GM18909 (cell line): ENCODE results near the gene COX6B1.
"Not testable (repeated sequence)": the region's sequence is repeated elsewhere in the genome, so short reads cannot be mapped to it uniquely, and the experiment has no call there.

Experiments used
- ATAC-seq: cut with Tn5 transposase; IDR thresholded peaks from one replicate; pipeline ENCODE4 v1.9.1; 2021; ENCODE audit warnings: mild to moderate bottlenecking; ENCODE audit not compliant: unreplicated experiment, poor library complexity

The COX6B1 gene

DNA sequence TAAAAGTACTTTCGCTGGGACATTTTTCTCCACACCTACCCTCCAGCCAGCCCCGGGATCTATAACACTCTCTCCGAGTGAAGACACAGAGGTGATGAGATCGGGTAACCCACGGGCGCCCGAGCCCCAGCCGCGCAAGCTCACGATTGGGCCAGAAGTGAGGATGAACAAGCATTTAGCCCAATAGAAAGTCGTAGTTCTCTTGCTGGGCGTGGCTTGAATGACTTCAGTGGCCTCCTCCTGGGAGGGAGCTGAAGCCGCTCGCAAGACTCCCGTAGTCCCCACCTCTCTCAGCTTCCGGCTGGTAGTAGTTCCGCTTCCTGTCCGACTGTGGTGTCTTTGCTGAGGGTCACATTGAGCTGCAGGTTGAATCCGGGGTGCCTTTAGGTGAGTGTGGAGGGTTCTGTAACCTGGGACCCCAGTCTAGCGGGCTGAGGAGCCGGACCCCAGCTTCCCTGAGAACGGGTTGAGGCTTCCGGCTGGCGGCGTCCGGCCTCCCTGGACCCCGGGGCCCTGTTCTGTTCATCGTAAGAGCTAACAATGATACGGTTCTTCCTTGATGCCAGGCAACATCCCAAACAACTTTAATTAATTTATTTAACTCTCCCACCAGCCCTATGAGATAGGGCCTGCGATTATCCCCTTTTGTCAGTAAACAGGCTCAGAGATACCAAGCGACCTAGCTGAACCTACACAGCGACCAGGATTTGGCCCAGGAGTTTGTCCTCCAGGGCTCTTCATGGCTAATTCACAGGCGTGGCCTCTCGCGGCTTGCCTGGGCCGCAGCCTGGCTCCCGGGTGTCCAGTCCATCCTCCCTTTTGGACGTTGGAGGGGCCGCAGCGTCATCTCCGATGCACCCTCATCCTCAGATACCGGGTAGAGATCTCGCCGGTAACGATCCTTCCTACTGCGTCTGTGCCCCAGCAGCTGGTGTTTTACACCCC is at the start of gene COX6B1:
COX6B1 (plus strand) TSS at position 307 of the 945 bp plus-strand sequence. CDS start 2,921 bp downstream, outside the sequence.
- peak; percentile 60 for ATAC-seq

DNA sequence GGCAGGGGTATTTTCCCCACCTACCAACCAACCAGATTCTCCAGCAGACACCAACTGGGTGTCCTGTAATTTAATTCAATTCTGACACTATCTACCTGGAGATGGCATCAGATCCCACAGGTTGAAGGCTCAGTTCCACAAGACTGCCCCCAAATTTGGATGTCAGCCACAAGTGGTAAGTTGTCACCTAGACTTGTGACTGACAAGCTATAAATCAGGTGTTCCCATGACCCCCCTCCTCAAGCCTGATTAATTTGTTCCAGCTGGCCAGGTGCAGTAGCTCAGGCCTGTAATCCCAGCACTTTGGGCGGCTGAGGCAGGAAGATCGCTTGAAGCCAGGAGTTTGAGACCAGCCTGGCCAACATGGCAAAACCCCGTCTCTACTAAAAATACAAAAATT is 46.2 kb upstream of the COX6B1 start:
- ATAC-seq: no peak

DNA sequence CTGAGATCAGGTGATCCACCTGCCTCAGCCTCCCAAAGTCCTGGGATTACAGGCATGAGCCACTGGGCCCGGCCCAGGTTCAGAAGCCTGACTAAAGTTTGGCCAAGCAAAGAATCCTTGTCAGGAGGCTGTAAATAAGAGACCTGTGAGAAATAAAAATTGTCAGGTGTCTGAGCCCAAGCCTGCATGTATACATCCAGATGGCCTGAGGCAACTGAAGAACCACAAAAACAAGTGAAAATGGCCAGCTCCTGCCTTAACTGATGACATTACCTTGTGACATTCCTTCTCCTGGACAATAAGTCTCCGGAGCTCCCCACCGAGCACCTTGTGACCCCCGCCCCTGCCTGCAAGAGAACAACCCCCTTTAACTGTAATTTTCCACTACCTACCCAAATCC is 43.7 kb upstream of the COX6B1 start:
- not testable (repeated sequence) for ATAC-seq

GRCh38 chr19:35607170-35607569 is 41.0 kb upstream of the COX6B1 start:
- ATAC-seq: not testable (repeated sequence)

DNA sequence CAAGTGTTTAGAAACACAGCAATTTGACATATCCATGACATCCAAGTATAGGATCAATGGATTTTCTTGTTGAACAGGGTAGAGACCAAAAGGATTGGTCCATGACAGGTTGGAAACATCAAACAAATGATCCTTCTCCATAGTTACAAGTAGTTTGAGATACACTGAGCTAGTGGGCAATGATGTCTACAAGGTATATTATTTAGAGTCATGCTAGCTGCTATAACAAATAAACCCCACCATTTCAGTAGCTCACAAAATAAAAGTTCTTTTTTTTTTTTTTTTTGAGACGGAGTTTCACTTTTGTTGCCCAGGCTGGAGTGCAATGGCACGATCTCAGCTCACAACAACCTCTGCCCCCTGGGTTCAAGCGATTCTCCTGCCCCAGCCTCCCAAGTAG is 40.5 kb upstream of the COX6B1 start:
- ATAC-seq: no peak

GRCh38 chr19:35608251-35608650 is 39.9 kb upstream of the COX6B1 start:
- no peak for ATAC-seq

DNA sequence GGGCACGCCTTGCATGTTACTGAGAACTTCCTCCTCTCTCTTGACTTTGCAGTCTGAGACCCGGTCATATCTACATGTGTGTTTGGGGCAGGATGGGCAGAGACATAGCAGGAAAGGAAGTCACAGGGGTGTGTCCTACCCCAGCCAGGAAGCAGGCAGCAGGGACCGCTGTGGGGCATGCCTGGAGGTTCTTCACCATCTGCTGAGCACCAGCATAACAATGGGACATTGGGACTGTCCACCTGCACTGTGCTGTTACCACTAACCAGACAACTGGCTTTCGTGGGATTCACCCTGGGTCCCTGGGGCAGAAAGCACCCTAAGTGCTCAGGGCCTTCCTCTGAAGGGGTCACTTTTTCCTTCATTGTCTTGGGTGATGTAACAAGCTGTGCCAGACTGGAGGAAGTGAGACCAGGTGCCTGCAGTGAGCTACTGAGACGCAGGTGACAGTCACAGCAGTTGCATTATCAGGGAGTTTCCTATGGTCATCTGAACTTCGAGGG is 38.2 kb upstream of the COX6B1 start:
- ATAC-seq: peak; percentile 38

- ATAC-seq: no peak
These were observed 35.9 kb upstream of the COX6B1 start for GRCh38 chr19:35612224-35612558.

- ATAC-seq: peak; percentile 85
These were observed 35.4 kb upstream of the COX6B1 start, which contains the start of gene HAUS5 for GRCh38 chr19:35612559-35613321. Gene HAUS5 (plus strand): TSS chr19:35612735. CDS start chr19:35612795, 60 bp downstream.

DNA sequence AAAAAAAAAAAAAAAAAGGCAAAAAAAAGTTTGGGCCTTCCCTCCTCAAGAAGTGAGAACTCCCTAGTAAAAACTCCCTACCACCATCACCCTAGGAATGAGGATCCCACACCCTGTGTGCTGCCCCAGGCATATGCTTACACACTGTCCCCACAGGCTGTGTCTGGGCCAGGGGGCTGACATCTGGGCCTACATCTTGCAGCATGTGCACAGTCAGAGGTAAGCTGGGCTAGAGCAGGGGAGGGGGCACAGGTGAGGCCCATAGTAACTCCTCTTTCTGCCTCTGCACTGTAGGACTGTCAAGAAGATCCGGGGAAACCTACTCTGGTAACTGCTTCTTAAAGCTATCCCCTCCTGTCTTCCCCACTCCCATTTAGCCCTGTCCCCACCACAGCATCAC is 34.5 kb upstream of the COX6B1 start:
- no peak for ATAC-seq

DNA sequence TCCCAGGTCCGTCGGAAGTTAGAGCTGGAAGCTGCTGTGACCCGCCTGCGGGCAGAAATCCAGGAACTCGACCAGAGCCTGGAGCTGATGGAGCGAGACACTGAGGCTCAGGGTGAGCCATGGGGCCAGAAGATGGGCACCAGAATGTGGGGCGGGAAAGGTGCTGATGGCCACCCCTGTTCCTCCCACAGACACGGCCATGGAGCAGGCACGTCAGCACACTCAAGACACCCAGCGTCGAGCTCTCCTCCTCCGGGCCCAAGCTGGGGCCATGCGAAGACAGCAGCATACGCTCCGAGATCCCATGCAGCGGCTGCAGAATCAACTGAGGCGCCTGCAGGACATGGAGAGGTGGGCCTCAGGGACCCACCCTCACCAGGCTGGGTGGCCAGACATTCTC is 33.1 kb upstream of the COX6B1 start:
- no peak for ATAC-seq

- no peak for ATAC-seq
These were observed 29.3 kb upstream of the COX6B1 start for GRCh38 chr19:35618857-35619256.

- ATAC-seq: no peak
These were observed 28.7 kb upstream of the COX6B1 start for GRCh38 chr19:35619290-35619923.

GRCh38 chr19:35620001-35620400 is 28.1 kb upstream of the COX6B1 start:
- no peak for ATAC-seq

DNA sequence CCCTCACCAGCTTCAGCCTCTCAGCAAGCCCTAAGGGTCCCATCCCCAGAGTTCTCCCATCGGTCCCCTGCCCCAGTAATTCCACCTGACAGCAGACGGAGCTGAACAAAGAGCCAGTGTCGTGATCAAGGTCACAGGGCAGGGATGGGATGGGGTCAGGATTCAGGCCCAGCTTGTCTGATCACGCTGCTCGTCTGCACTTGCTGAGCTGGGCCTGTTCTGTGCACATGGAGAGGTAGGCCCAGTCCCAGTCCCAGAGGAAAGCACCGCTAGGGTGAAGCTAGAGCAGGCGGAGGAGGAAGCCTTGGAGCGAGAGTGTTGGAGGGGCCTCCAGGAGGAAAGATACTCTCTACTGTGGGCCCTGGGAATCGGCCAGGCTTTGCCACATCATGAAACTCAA is 26.4 kb upstream of the COX6B1 start:
- ATAC-seq: no peak

DNA sequence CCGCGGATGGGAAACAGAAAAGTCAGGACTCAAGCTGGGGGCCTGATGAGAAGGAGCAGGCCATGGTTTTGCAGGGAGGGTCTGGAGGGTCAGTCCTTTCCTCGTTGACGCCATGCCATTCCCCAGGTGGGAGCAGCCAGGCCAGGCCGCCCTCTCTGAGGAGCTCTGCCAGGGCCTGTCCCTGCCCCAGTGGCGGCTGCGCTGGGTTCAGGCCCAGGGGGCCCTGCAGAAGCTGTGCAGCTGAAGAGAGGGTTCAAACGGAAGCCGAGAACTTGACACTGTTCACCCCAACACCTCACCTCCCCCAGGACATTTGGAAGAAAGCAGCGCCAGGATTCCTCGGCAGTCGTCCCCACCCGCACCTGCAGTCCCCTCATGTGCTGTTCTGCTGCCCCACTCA is 25.4 kb upstream of the COX6B1 start:
- no peak for ATAC-seq

DNA sequence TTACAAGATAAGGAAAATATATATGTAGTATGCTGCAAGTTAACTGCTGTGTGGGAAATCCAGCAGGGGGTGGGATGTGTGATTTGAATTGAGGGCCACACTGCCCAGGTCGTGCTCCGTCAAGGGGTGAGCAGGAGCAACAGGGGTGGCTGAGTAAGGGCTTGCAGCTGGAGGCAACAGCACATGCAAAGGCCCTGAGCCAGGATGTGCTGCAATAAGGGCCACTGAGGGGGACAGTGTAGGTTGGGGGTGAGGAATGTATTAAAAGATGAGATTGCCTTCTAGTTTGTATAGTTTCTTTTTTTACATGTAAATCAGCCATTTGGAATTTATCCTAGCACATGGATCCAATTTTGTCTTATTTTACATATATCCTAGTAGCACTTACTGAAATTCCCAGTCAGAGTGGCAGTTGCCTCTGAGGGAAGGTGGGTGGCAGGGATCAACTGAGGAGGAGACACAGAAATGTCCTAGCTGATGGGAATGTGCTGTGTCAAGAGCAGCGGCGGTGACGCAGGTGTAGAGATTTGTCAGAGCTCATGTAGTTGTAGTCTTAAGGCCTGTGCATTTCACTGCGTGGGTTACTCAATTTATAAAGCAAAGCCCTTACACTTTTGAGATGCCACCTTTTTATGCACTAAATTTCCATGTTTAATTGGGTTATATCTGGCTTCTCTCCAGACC is 24.7 kb upstream of the COX6B1 start:
- ATAC-seq: no peak

DNA sequence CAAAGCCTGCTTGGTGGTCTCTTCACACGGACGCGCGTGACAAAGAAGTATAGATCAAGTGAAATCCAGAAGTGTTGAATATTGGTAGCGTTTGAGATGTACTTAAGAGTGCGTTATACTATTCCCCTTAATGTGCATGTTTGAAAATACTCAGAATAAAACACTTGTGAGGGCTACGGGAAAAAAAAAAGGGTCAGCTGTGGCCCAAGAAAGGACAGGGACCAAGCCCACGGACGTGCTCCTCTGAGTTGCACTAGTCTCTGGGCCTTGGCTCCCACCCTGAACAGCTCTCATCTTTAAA is 19.9 kb upstream of the COX6B1 start:
- ATAC-seq: no peak

DNA sequence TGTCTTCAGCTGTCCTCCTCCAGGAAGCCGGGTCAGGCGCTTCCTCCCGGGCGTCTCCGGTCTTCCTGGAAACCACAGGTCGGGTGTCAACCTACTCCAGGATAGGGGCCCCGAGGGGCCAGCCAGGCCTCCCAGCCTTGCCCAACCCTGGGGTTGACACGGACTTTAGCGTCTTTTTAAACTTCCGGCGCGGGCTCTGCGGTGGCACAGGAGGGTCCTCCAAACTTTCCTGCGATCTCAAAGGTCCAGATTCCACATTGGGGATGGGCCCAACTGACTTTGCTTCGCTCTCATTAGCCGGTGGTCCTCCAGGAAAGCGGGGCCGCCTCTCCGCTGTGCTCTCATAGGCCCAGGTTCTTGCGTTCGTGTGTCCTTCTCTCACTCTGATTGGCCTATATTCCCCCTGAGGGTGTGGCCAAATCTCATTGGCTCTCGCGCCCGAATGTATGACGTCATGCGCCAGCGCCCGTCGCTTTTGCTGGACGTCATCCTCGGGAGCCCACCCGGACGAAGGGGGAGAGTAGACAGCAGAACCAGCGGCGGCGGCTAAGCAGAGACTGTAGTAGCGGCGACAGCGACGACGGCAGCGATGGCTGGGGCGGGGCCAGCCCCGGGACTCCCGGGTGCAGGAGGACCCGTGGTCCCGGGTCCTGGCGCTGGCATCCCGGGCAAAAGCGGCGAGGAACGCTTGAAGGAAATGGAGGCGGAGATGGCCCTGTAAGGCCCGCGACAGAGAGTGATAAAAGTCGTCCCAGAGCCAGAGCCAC is 19.4 kb upstream of the COX6B1 start, which contains the start of gene RBM42:
RBM42 (plus strand) TSS at position 472 of the 767 bp plus-strand sequence; CDS start at position 590, 118 bp downstream.
- peak; percentile 93 for ATAC-seq

DNA sequence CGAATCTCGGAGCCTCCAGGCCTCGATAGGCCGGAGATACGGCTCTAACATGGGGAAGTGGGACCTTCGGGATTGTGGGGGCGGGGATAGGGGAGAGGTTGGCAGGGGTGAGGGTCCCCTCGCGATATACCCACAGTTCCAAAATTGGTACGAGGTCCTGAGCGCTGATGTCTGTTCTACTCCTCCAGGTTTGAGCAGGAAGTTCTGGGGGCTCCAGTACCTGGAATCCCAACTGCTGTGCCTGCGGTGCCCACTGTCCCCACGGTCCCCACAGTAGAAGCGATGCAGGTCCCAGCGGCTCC is 18.8 kb upstream of the COX6B1 start:
- no peak for ATAC-seq
